Activated CD8-positive, alpha-beta memory T cell treated with anti-CD3 and anti-CD28 coated beads, Interleukin-2, amount 50 U/mL, for 24 hours (primary cell): ENCODE results near the gene PSRC1.

Experiments
- DNase-seq: peaks from one replicate; pipeline ENCODE4 v3.0.0-alpha.2; 2020; ENCODE audit errors: extremely low read depth

The PSRC1 gene

GRCh38 chr1:109258481-109259466 is 24.2 kb downstream of the PSRC1 start:
- DNase-seq: no peak

GRCh38 chr1:109257682-109258421 is 25.1 kb downstream of the PSRC1 start:
- DNase-seq: no peak

- no peak for DNase-seq
Observed at GRCh38 chr1:109256971-109257681, 25.8 kb downstream of the PSRC1 start.

GRCh38 chr1:109256085-109256484 is 26.9 kb downstream of the PSRC1 start:
- DNase-seq: no peak

GRCh38 chr1:109255678-109256077 is 27.3 kb downstream of the PSRC1 start:
- no peak for DNase-seq

- no peak for DNase-seq
Observed at GRCh38 chr1:109255097-109255651, 27.8 kb downstream of the PSRC1 start.

- DNase-seq: no peak
Observed at GRCh38 chr1:109254621-109255096, 28.3 kb downstream of the PSRC1 start.

- no peak for DNase-seq
Observed at GRCh38 chr1:109253803-109254620, 28.9 kb downstream of the PSRC1 start.

GRCh38 chr1:109252893-109253802 is 29.8 kb downstream of the PSRC1 start:
- no peak for DNase-seq

GRCh38 chr1:109252167-109252892 is 30.6 kb downstream of the PSRC1 start:
- no peak for DNase-seq

- no peak for DNase-seq
Observed at GRCh38 chr1:109251277-109252166, 31.4 kb downstream of the PSRC1 start.

GRCh38 chr1:109250454-109251276 is 32.3 kb downstream of the PSRC1 start:
- no peak for DNase-seq

- no peak for DNase-seq
Observed at GRCh38 chr1:109249654-109250401, 33.1 kb downstream of the PSRC1 start.

GRCh38 chr1:109248797-109249629 is 33.9 kb downstream of the PSRC1 start, which contains the start of gene CELSR2:
TSS of gene CELSR2 (plus strand) at chr1:109249539. CDS start at chr1:109250080, 541 bp downstream.
- DNase-seq: no peak

- DNase-seq: no peak
Observed at GRCh38 chr1:109248444-109248796, 34.5 kb downstream of the PSRC1 start.
